GM12873 (cell line): Measurements from ENCODE around the gene SLC30A10.

ENCODE experiments used
- TF ChIP-seq, protein P1 (sequence below): IDR thresholded peaks from 2 replicates; pipeline ENCODE4 v1.5.1; 2012; ENCODE audit warnings: low read depth, mild to moderate bottlenecking, moderate library complexity, low read length, control low read depth; ENCODE audit not compliant: insufficient read depth; ENCODE audit errors: missing control alignments

Gene SLC30A10

GRCh38 chr1:219900882-219901281, 27.5 kb downstream of the SLC30A10 start:
- TF ChIP-seq, protein P1, sequence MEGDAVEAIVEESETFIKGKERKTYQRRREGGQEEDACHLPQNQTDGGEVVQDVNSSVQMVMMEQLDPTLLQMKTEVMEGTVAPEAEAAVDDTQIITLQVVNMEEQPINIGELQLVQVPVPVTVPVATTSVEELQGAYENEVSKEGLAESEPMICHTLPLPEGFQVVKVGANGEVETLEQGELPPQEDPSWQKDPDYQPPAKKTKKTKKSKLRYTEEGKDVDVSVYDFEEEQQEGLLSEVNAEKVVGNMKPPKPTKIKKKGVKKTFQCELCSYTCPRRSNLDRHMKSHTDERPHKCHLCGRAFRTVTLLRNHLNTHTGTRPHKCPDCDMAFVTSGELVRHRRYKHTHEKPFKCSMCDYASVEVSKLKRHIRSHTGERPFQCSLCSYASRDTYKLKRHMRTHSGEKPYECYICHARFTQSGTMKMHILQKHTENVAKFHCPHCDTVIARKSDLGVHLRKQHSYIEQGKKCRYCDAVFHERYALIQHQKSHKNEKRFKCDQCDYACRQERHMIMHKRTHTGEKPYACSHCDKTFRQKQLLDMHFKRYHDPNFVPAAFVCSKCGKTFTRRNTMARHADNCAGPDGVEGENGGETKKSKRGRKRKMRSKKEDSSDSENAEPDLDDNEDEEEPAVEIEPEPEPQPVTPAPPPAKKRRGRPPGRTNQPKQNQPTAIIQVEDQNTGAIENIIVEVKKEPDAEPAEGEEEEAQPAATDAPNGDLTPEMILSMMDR: no peak

- TF ChIP-seq, protein P1: no peak
Measured at GRCh38 chr1:219900201-219900600, 28.2 kb downstream of the SLC30A10 start.

- TF ChIP-seq, protein P1: no peak
Measured at GRCh38 chr1:219898375-219898774, 30.0 kb downstream of the SLC30A10 start.

GRCh38 chr1:219897914-219898313, 30.4 kb downstream of the SLC30A10 start:
- TF ChIP-seq, protein P1: no peak

- TF ChIP-seq, protein P1: no peak
Measured at GRCh38 chr1:219885680-219886079, 42.7 kb downstream of the SLC30A10 start.

- TF ChIP-seq, protein P1: no peak
Measured at GRCh38 chr1:219883400-219884332, 44.7 kb downstream of the SLC30A10 start.

DNA sequence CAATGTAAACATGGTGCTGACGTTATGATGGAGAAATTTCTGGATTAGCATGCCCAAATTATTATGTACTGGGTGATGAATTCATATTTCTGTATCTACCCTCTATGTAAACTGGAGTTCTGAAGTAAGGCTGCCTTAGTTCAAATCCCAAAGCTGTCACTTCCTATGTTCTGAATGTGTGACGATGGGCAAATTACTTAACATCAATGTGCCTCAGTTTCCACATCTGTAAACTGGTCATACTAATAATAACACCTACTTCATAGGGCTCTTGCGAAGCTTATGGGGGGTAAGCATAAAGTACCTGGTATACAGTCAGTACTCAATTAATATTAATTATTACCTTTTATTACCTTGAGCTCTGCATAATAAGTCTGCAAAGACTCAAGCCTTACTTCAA, 45.6 kb downstream of the SLC30A10 start:
- TF ChIP-seq, protein P1: no peak
